ENCODE data around the gene CENPVL3. TPM values are rescaled to one million over a fixed set of nuclear protein-coding genes. Genes with fewer than 3 reads are reported as not detected.
A peak's percentile ranks its signal among the peaks of the same experiment; 100 is the strongest.

The CENPVL3 gene
- total and polyA plus RNA-seq, 2 of the 4 experiments (the other 2 are of a cell fraction), result not detected

- WGBS, 2 experiments (ENCODE audit: extremely low coverage in 2 of 2, insufficient read length in 1 of 2), result 0% methylated on average over 1 of the region's 2 CpGs; no CpG with 5 or more reads in 1 of the 2 experiments
- CTCF ChIA-PET, result no interaction called here
- in situ Hi-C loops (cut with MboI; ENCODE audit: low sequenced_read_pairs), result no loop called here
Observed at GRCh38 chrX:51606446-51606845, 12.3 kb downstream of the CENPVL3 start.

More at GRCh38 chrX:51606446-51606845, 12.3 kb downstream of the CENPVL3 start:
- Histone ChIP-seq H4K5ac (ENCODE audit: low read depth, low read length) (no peak overlapping the region), H4K8ac (ENCODE audit: low read depth in 2 of 2, low read length in 2 of 2) (no peak overlapping the region), H3K79me1 (ENCODE audit: low read depth in 1 of 2, low read length in 2 of 2) (no peaks in the 10 kb centered on the region), H3K9ac (ENCODE audit: low read depth, low read length) (no peak overlapping the region), H2BK5ac (ENCODE audit: low read depth, low read length, poor library complexity, severe bottlenecking) (no peak overlapping the region), H3K4me1 (ENCODE audit: control insufficient read depth, insufficient read depth, low read length) (no peaks in the 10 kb centered on the region), H2AFZ (replicated peaks; ENCODE audit: low read length, poor library complexity) (no peak overlapping the region), H2AK5ac (ENCODE audit: low read depth, low read length) (no peak overlapping the region), H3K14ac (replicated peaks; ENCODE audit: low read depth, low read length) (no peak overlapping the region), H4K20me1 (ENCODE audit: insufficient read depth, low read length) (no peaks in the 10 kb centered on the region), H3K4me3 (ENCODE audit: insufficient read depth, low read depth, low read length) (no peak overlapping the region), H3K56ac (ENCODE audit: extremely low read depth, insufficient read depth, low read length) (no peak overlapping the region), H2BK20ac (ENCODE audit: low read depth, low read length) (no peak overlapping the region), H3K23ac (ENCODE audit: low read depth, low read length) (no peak overlapping the region), H3K36me3 (ENCODE audit: control insufficient read depth, insufficient read depth, low read length) (no peaks in the 10 kb centered on the region), H3K9me1 (ENCODE audit: insufficient read depth, low read length) (no peaks in the 10 kb centered on the region), H3K27me3 (ENCODE audit: control insufficient read depth, insufficient read depth, low read length) (peaks cover 15% of the 10 kb centered on the region), H2AK9ac (replicated peaks; ENCODE audit: low read depth, low read length, poor library complexity) (no peak overlapping the region), H3K4me2 (ENCODE audit: low read depth, low read length) (no peak overlapping the region), H3K4ac (ENCODE audit: low read depth, low read length) (no peak overlapping the region), H2BK15ac (ENCODE audit: low read depth, low read length) (no peak overlapping the region), H2BK120ac (ENCODE audit: low read depth, low read length) (no peak overlapping the region), H4K91ac (ENCODE audit: insufficient read depth, low read depth, low read length) (no peak overlapping the region), H3K27ac (ENCODE audit: insufficient read depth, low read length) (no peak overlapping the region), H3K9me3 (ENCODE audit: control insufficient read depth, insufficient read depth, low read length) (no peaks in the 10 kb centered on the region), H3K18ac (ENCODE audit: low read depth, low read length) (no peak overlapping the region)
- POLR2A ChIA-PET (ENCODE audit: unreplicated experiment), result no interaction called here
- peak; percentile 32; the same call in 1 of the 2 replicates for TF ChIP-seq MAFK (IDR thresholded peaks at IDR 0.05; ENCODE audit: low read depth, low read length)
- TF ChIP-seq CTCF (conservative IDR thresholded peaks at IDR 0.05; ENCODE audit: low read depth, low read length), result no peak
- no peak for TF ChIP-seq CEBPB (IDR thresholded peaks at IDR 0.05; ENCODE audit: low read depth, low read length)
- TF ChIP-seq NFE2L2 (IDR thresholded peaks at IDR 0.05; ENCODE audit: low read depth, low read length), result no peak
- TF ChIP-seq RFX5 (IDR thresholded peaks at IDR 0.05; ENCODE audit: low read depth, low read length), result no peak
- no peak for TF ChIP-seq RCOR1 (IDR thresholded peaks at IDR 0.05; ENCODE audit: insufficient replicate concordance, low read length)
- no peak for TF ChIP-seq BHLHE40 (IDR thresholded peaks at IDR 0.05; ENCODE audit: low read depth, low read length)
- TF ChIP-seq RAD21 (IDR thresholded peaks at IDR 0.05; ENCODE audit: low read length), result no peak
- no TSS peak for BruUV-seq (replicated peaks)
- intact Hi-C loops (cut with micrococcal nuclease) (no loop called here), dilution Hi-C loops (cut with HindIII; ENCODE audit: low sequenced_read_pairs, unreplicated experiment) (no loop called here)
- ATAC-seq (ENCODE audit: low read depth) (no peak), DNase-seq (no peak)

All from IMR-90 (cell line).